Ishikawa (cell line): ENCODE measurements around the gene CD226.

Experiments
- CEBPB ChIP-seq: IDR thresholded peaks from 2 replicates; pipeline ENCODE4 v1.6.1; 2012
- CREB1 ChIP-seq: IDR thresholded peaks from 2 replicates; pipeline ENCODE4 v1.6.1; 2012; ENCODE audit warnings: low read depth
- EGR1 ChIP-seq: IDR thresholded peaks from 2 replicates; pipeline ENCODE4 v1.6.1; 2012
- EP300 ChIP-seq: IDR thresholded peaks from 2 replicates; pipeline ENCODE4 v1.6.1; 2012; ENCODE audit warnings: borderline replicate concordance
- FOXM1 ChIP-seq: IDR thresholded peaks from 2 replicates; pipeline ENCODE4 v1.6.1; 2012; ENCODE audit warnings: low read depth, borderline replicate concordance
- MAX ChIP-seq: IDR thresholded peaks from 2 replicates; pipeline ENCODE4 v1.6.1; 2012
- NFIC ChIP-seq: IDR thresholded peaks from 2 replicates; pipeline ENCODE4 v1.6.1; 2012
- RAD21 ChIP-seq: IDR thresholded peaks from 2 replicates; pipeline ENCODE4 v1.6.1; 2012; ENCODE audit warnings: low read depth
- REST ChIP-seq: IDR thresholded peaks from 2 replicates; pipeline ENCODE4 v1.6.1; 2012; ENCODE audit warnings: low read depth, mild to moderate bottlenecking
- TAF1 ChIP-seq: IDR thresholded peaks from 2 replicates; pipeline ENCODE4 v1.6.1; 2012; ENCODE audit warnings: low read depth, mild to moderate bottlenecking
- TCF12 ChIP-seq: IDR thresholded peaks from 2 replicates; pipeline ENCODE4 v1.6.1; 2012; ENCODE audit warnings: low read depth
- TEAD4 ChIP-seq: IDR thresholded peaks from 2 replicates; pipeline ENCODE4 v1.6.1; 2012
- USF1 ChIP-seq: IDR thresholded peaks from 2 replicates; pipeline ENCODE4 v1.6.1; 2012
- YY1 ChIP-seq: IDR thresholded peaks from 2 replicates; pipeline ENCODE4 v1.6.1; 2012; ENCODE audit warnings: low read depth
- ZBTB7A ChIP-seq: IDR thresholded peaks from 2 replicates; pipeline ENCODE4 v1.6.1; 2012; ENCODE audit warnings: low read depth

CD226 gene

GRCh38 chr18:69936191-69936558 lies 11.5 kb downstream of the CD226 start:
- TF ChIP-seq YY1 (no peak), MAX (no peak), USF1 (no peak), TAF1 (no peak), TCF12 (no peak), CEBPB (no peak), EGR1 (no peak), TEAD4 (no peak), NFIC (no peak), CREB1 (no peak), REST (no peak), FOXM1 (no peak), ZBTB7A (no peak), RAD21 (no peak), EP300 (no peak)

GRCh38 chr18:69935319-69936190 lies 12.1 kb downstream of the CD226 start:
- TF ChIP-seq MAX (no peak), TAF1 (no peak), TEAD4 (no peak), FOXM1 (no peak), RAD21 (no peak), NFIC (no peak), EGR1 (no peak), USF1 (no peak), TCF12 (no peak), YY1 (no peak), EP300 (no peak)

GRCh38 chr18:69934601-69935265 lies 12.9 kb downstream of the CD226 start:
- TF ChIP-seq FOXM1, result no peak
- TF ChIP-seq EP300, result no peak
- TF ChIP-seq REST, result no peak
- TF ChIP-seq CREB1, result no peak
- no peak for TF ChIP-seq YY1
- TF ChIP-seq EGR1, result no peak
- TF ChIP-seq NFIC, result no peak
- TF ChIP-seq USF1, result no peak
- TF ChIP-seq TEAD4, result no peak
- no peak for TF ChIP-seq MAX
- TF ChIP-seq ZBTB7A, result no peak

GRCh38 chr18:69929041-69929774 lies 18.5 kb downstream of the CD226 start:
- TF ChIP-seq NFIC (no peak), YY1 (no peak), EP300 (no peak), TEAD4 (no peak), CEBPB (no peak), USF1 (no peak), EGR1 (no peak), TCF12 (no peak)
